Cerebellar nuclear complex (tissue), 1 donor: ENCODE measurements around the gene CSF1R.

ENCODE experiments used
- DNase-seq, 2 experiments: peaks; one replicate each; lab custom pipeline; 2025; lab: John Stamatoyannopoulos, UW

CSF1R gene

GRCh38 chr5:150120617-150121447, 34.5 kb upstream of the CSF1R start:
- DNase-seq, result no peak

- DNase-seq, result no peak
Observed at GRCh38 chr5:150120062-150120441, 33.7 kb upstream of the CSF1R start.

- no peak for DNase-seq
Observed at GRCh38 chr5:150119421-150120061, 33.2 kb upstream of the CSF1R start.

- DNase-seq, result no peak
Observed at GRCh38 chr5:150118561-150119229, 32.3 kb upstream of the CSF1R start.

GRCh38 chr5:150117945-150118560, 31.7 kb upstream of the CSF1R start:
- no peak for DNase-seq

GRCh38 chr5:150116667-150117400, 30.5 kb upstream of the CSF1R start:
- DNase-seq, result no peak

GRCh38 chr5:150114773-150115408, 28.5 kb upstream of the CSF1R start:
- DNase-seq, result no peak

- no peak for DNase-seq
Observed at GRCh38 chr5:150114102-150114641, 27.8 kb upstream of the CSF1R start.

- DNase-seq, result no peak
Observed at GRCh38 chr5:150113047-150113744, 26.8 kb upstream of the CSF1R start.

GRCh38 chr5:150112201-150113046, 26.1 kb upstream of the CSF1R start:
- DNase-seq, result no peak

GRCh38 chr5:150111122-150111521, 24.8 kb upstream of the CSF1R start:
- no peak for DNase-seq

- no peak for DNase-seq
Observed at GRCh38 chr5:150109921-150110320, 23.6 kb upstream of the CSF1R start.

- no peak for DNase-seq
Observed at GRCh38 chr5:150108711-150109514, 22.6 kb upstream of the CSF1R start.

GRCh38 chr5:150107909-150108447, 21.6 kb upstream of the CSF1R start:
- DNase-seq, result no peak

GRCh38 chr5:150106674-150107426, 20.5 kb upstream of the CSF1R start:
- DNase-seq, result no peak

- no peak for DNase-seq
Observed at GRCh38 chr5:150105928-150106615, 19.7 kb upstream of the CSF1R start.

GRCh38 chr5:150104550-150104870, 18.2 kb upstream of the CSF1R start:
- DNase-seq, result no peak
